HEK293 (cell line): ENCODE data around the gene C2orf72.

Experiments
- GLI2 ChIP-seq: fragments of 450-650 bp; formaldehyde crosslinking; IDR thresholded peaks from 2 replicates; pipeline ENCODE4; 2017; ENCODE audit warnings: missing biosample characterization, missing genetic modification characterization, low read depth, borderline replicate concordance
- KLF16 ChIP-seq: fragments of 450-650 bp; formaldehyde crosslinking; IDR thresholded peaks from 2 replicates; pipeline ENCODE4 v1.5.1; 2017; ENCODE audit warnings: missing biosample characterization, missing genetic modification characterization
- KLF8 ChIP-seq: fragments of 450-650 bp; formaldehyde crosslinking; IDR thresholded peaks from 2 replicates; pipeline ENCODE4 v1.5.1; 2016; ENCODE audit warnings: missing biosample characterization, missing genetic modification characterization
- OVOL3 ChIP-seq: fragments of 450-650 bp; formaldehyde crosslinking; IDR thresholded peaks from 2 replicates; pipeline ENCODE4 v1.5.1; 2016; ENCODE audit warnings: missing biosample characterization, missing genetic modification characterization
- SP3 ChIP-seq: fragments of 450-650 bp; formaldehyde crosslinking; IDR thresholded peaks from 2 replicates; pipeline ENCODE4 v1.5.1; 2016; ENCODE audit warnings: missing biosample characterization, missing genetic modification characterization
- SP7 ChIP-seq: fragments of 450-650 bp; formaldehyde crosslinking; IDR thresholded peaks from 2 replicates; pipeline ENCODE4 v1.5.1; 2016; ENCODE audit warnings: missing biosample characterization, missing genetic modification characterization
- TRIM28 ChIP-seq: IDR thresholded peaks from 2 replicates; pipeline ENCODE4 v1.6.1; 2011; ENCODE audit warnings: low read length, control low read depth, borderline replicate concordance
- ZBTB20 ChIP-seq: fragments of 450-650 bp; formaldehyde crosslinking; IDR thresholded peaks from 2 replicates; pipeline ENCODE4 v1.5.1; 2016; ENCODE audit warnings: missing biosample characterization, missing genetic modification characterization
- ZBTB48 ChIP-seq: fragments of 450-650 bp; formaldehyde crosslinking; IDR thresholded peaks from 2 replicates; pipeline ENCODE4 v1.5.1; 2016; ENCODE audit warnings: missing biosample characterization, missing genetic modification characterization
- ZBTB8A ChIP-seq: fragments of 450-650 bp; formaldehyde crosslinking; IDR thresholded peaks from 2 replicates; pipeline ENCODE4 v1.5.1; 2016; ENCODE audit warnings: missing biosample characterization, missing genetic modification characterization
- ZEB2 ChIP-seq: fragments of 450-650 bp; formaldehyde crosslinking; IDR thresholded peaks from 2 replicates; pipeline ENCODE4 v1.5.1; 2016; ENCODE audit warnings: missing biosample characterization, missing genetic modification characterization
- ZFHX2 ChIP-seq: fragments of 450-650 bp; formaldehyde crosslinking; conservative IDR thresholded peaks from 2 replicates; pipeline ENCODE4 v1.5.1; 2016; ENCODE audit warnings: missing biosample characterization, missing genetic modification characterization
- ZFP41 ChIP-seq: fragments of 450-650 bp; formaldehyde crosslinking; IDR thresholded peaks from 2 replicates; pipeline ENCODE4 v1.5.1; 2016; ENCODE audit warnings: missing biosample characterization, missing genetic modification characterization, borderline replicate concordance
- ZIC2 ChIP-seq: fragments of 450-650 bp; formaldehyde crosslinking; IDR thresholded peaks from 2 replicates; pipeline ENCODE4 v1.5.1; 2016; ENCODE audit warnings: missing biosample characterization, missing genetic modification characterization
- ZNF112 ChIP-seq: fragments of 450-650 bp; formaldehyde crosslinking; IDR thresholded peaks from 2 replicates; pipeline ENCODE4 v1.5.0; 2017; ENCODE audit warnings: missing biosample characterization, missing genetic modification characterization
- ZNF133 ChIP-seq: fragments of 450-650 bp; formaldehyde crosslinking; IDR thresholded peaks from 2 replicates; pipeline ENCODE4 v1.5.1; 2016; ENCODE audit warnings: missing biosample characterization, missing genetic modification characterization
- ZNF138 ChIP-seq: fragments of 450-650 bp; formaldehyde crosslinking; IDR thresholded peaks from 2 replicates; pipeline ENCODE4 v1.5.1; 2016; ENCODE audit warnings: missing biosample characterization, missing genetic modification characterization, borderline replicate concordance
- ZNF335 ChIP-seq: fragments of 450-650 bp; formaldehyde crosslinking; conservative IDR thresholded peaks from 2 replicates; pipeline ENCODE4 v1.5.1; 2016; ENCODE audit warnings: missing biosample characterization, missing genetic modification characterization
- ZNF341 ChIP-seq: fragments of 450-650 bp; formaldehyde crosslinking; IDR thresholded peaks from 2 replicates; pipeline ENCODE4; 2016; ENCODE audit warnings: low read depth, missing biosample characterization, missing genetic modification characterization
- ZNF426 ChIP-seq: fragments of 450-650 bp; formaldehyde crosslinking; IDR thresholded peaks from 2 replicates; pipeline ENCODE4 v1.5.1; 2017; ENCODE audit warnings: missing biosample characterization, missing genetic modification characterization, mild to moderate bottlenecking, inconsistent platforms, moderate library complexity
- ZNF501 ChIP-seq: fragments of 450-650 bp; formaldehyde crosslinking; IDR thresholded peaks from 2 replicates; pipeline ENCODE4 v1.5.1; 2016; ENCODE audit warnings: missing biosample characterization, missing genetic modification characterization
- ZNF514 ChIP-seq: fragments of 450-650 bp; formaldehyde crosslinking; IDR thresholded peaks from 2 replicates; pipeline ENCODE4 v1.5.1; 2016; ENCODE audit warnings: missing biosample characterization, missing genetic modification characterization
- ZNF521 ChIP-seq: fragments of 450-650 bp; formaldehyde crosslinking; IDR thresholded peaks from 2 replicates; pipeline ENCODE4 v1.5.1; 2017; ENCODE audit warnings: missing biosample characterization, mild to moderate bottlenecking, missing genetic modification characterization
- ZNF548 ChIP-seq: fragments of 450-650 bp; formaldehyde crosslinking; IDR thresholded peaks from 2 replicates; pipeline ENCODE4 v1.5.1; 2016; ENCODE audit warnings: missing biosample characterization, missing genetic modification characterization
- ZNF555 ChIP-seq: fragments of 450-650 bp; formaldehyde crosslinking; conservative IDR thresholded peaks from 2 replicates; pipeline ENCODE4 v1.5.1; 2017; ENCODE audit warnings: missing biosample characterization, mild to moderate bottlenecking, missing genetic modification characterization, inconsistent platforms
- ZNF600 ChIP-seq: fragments of 450-650 bp; formaldehyde crosslinking; IDR thresholded peaks from 2 replicates; pipeline ENCODE4 v1.5.1; 2016; ENCODE audit warnings: missing biosample characterization, missing genetic modification characterization
- ZNF629 ChIP-seq: fragments of 450-650 bp; formaldehyde crosslinking; IDR thresholded peaks from 2 replicates; pipeline ENCODE4 v1.5.1; 2017; ENCODE audit warnings: missing biosample characterization, missing genetic modification characterization
- ZNF660 ChIP-seq: fragments of 450-650 bp; IDR thresholded peaks from 2 replicates; pipeline ENCODE4 v1.5.1; 2018; ENCODE audit warnings: missing biosample characterization, mild to moderate bottlenecking, missing genetic modification characterization
- ZNF664 ChIP-seq: fragments of 450-650 bp; formaldehyde crosslinking; IDR thresholded peaks from 2 replicates; pipeline ENCODE4 v1.5.1; 2016; ENCODE audit warnings: missing biosample characterization, missing genetic modification characterization
- ZNF701 ChIP-seq: fragments of 450-650 bp; formaldehyde crosslinking; IDR thresholded peaks from 2 replicates; pipeline ENCODE4 v1.5.1; 2016; ENCODE audit warnings: missing biosample characterization, missing genetic modification characterization
- ZNF76 ChIP-seq: fragments of 450-650 bp; formaldehyde crosslinking; IDR thresholded peaks from 2 replicates; pipeline ENCODE4; 2016; ENCODE audit warnings: low read depth, missing biosample characterization, missing genetic modification characterization, borderline replicate concordance
- ZXDB ChIP-seq: fragments of 450-650 bp; formaldehyde crosslinking; IDR thresholded peaks from 2 replicates; pipeline ENCODE4 v1.5.1; 2016; ENCODE audit warnings: missing biosample characterization, missing genetic modification characterization
- TF ChIP-seq, protein P1 (sequence below): fragments of 450-650 bp; formaldehyde crosslinking; optimal IDR thresholded peaks from 2 replicates; pipeline ENCODE3; 2016; ENCODE audit warnings: missing biosample characterization, mild to moderate bottlenecking, missing genetic modification characterization
- TF ChIP-seq, protein P2 (sequence below): fragments of 450-650 bp; formaldehyde crosslinking; IDR thresholded peaks from 2 replicates; pipeline ENCODE4 v1.5.1; 2017; ENCODE audit warnings: missing biosample characterization, missing genetic modification characterization
- TF ChIP-seq, protein P3 (sequence below): fragments of 450-650 bp; formaldehyde crosslinking; IDR thresholded peaks from 2 replicates; pipeline ENCODE4 v1.5.1; 2016; ENCODE audit warnings: missing biosample characterization, missing genetic modification characterization

The C2orf72 gene

DNA sequence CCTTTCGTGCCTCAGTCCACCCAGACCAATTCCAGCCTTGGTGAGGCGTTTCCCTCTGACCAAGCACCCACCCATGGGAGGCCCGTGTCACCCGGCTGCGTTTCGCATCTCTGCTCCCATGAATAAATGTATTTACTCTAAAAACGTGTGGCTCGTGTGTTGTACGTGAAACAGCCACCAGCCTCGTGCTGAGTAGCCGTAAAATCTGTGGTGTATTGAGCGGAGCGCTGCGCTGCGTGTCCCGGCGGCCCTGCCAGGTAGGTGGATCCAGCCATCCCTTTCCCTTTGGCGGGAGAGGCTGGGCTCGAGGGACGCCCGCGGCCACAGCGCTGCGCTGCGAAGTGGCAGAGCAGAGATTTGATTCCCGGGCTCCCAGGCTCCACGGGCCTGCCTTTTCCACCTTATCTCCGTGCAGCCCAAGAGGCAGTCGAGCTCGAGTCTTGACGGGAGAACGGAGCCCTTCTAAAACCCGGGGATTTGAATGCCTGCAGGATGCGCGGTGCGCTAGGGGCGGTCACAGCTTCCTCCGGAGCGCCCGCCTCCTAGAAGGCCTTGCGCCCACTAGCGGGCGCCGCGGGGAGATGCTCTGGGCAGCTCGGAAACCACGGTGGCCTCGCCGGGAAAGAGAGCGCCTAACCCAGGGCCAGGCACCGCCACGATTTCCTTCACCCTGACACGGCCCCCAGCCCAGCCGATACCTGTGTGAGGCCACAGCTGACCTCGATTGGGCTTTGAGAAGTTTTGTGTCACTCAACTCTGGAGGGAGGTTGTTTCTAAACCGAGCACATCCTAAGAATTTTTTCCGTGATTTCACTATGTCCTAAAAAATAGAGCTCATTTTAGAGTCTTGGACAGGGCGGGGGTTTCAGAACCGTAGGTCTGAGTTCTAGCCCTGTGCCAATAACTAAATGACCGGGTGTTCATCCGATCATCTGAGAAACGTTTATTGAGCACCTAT, 15.4 kb downstream of the C2orf72 start (continued):
- peak; percentile 37; the same call in 1 of the 2 replicates for TF ChIP-seq KLF8 (tag by site-specific recombination)
- TF ChIP-seq ZNF548 (tag by site-specific recombination) = no peak
- TF ChIP-seq SP7 = peak; percentile 51; the same call in 1 of the 2 replicates
- no peak for TF ChIP-seq ZFP41 (tag by site-specific recombination)
- TF ChIP-seq ZNF335 = peak; percentile 38; the same call in 1 of the 2 replicates
- TF ChIP-seq ZNF664 (tag by site-specific recombination) = peak; percentile 71
- 0 out of 2 replicates have a peak, but pooled peaks have one; percentile 28 for TF ChIP-seq ZNF629 (tag by site-specific recombination)
- TF ChIP-seq ZNF555 (tag by site-specific recombination) = no peak
- peak; percentile 88 for TF ChIP-seq ZBTB20
- TF ChIP-seq OVOL3 (tag by site-specific recombination) = no peak
- TF ChIP-seq, protein P1, sequence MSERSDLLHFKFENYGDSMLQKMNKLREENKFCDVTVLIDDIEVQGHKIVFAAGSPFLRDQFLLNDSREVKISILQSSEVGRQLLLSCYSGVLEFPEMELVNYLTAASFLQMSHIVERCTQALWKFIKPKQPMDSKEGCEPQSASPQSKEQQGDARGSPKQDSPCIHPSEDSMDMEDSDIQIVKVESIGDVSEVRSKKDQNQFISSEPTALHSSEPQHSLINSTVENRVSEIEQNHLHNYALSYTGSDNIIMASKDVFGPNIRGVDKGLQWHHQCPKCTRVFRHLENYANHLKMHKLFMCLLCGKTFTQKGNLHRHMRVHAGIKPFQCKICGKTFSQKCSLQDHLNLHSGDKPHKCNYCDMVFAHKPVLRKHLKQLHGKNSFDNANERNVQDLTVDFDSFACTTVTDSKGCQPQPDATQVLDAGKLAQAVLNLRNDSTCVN (tag by site-specific recombination) = peak; percentile 66
- peak; percentile 55; the same call in 1 of the 2 replicates for TF ChIP-seq ZNF501 (tag by site-specific recombination)
- no peak for TF ChIP-seq ZNF133 (tag by site-specific recombination)
- TF ChIP-seq ZNF138 = no peak
- TF ChIP-seq ZNF660 = no peak; the same call in none of the 2 replicates
- TF ChIP-seq ZNF600 = no peak; the same call in 1 of the 2 replicates
- no peak for TF ChIP-seq ZNF76
- TF ChIP-seq, protein P2, sequence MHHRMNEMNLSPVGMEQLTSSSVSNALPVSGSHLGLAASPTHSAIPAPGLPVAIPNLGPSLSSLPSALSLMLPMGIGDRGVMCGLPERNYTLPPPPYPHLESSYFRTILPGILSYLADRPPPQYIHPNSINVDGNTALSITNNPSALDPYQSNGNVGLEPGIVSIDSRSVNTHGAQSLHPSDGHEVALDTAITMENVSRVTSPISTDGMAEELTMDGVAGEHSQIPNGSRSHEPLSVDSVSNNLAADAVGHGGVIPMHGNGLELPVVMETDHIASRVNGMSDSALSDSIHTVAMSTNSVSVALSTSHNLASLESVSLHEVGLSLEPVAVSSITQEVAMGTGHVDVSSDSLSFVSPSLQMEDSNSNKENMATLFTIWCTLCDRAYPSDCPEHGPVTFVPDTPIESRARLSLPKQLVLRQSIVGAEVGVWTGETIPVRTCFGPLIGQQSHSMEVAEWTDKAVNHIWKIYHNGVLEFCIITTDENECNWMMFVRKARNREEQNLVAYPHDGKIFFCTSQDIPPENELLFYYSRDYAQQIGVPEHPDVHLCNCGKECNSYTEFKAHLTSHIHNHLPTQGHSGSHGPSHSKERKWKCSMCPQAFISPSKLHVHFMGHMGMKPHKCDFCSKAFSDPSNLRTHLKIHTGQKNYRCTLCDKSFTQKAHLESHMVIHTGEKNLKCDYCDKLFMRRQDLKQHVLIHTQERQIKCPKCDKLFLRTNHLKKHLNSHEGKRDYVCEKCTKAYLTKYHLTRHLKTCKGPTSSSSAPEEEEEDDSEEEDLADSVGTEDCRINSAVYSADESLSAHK (tag by site-specific recombination) = no peak
- TF ChIP-seq SP3 = peak; percentile 47
- TF ChIP-seq ZFHX2 (tag by site-specific recombination) = no peak
- peak; percentile 64 for TF ChIP-seq ZXDB
- TF ChIP-seq ZIC2 (tag by site-specific recombination) = peak; percentile 39; the same call in 1 of the 2 replicates
- peak; percentile 99 for TF ChIP-seq ZBTB8A (tag by site-specific recombination)
- no peak for TF ChIP-seq ZNF521 (tag by site-specific recombination)
- TF ChIP-seq ZNF514 = no peak
- peak; percentile 50; the same call in 1 of the 2 replicates for TF ChIP-seq KLF16 (tag by site-specific recombination)
- peak; percentile 61; the same call in 1 of the 2 replicates for TF ChIP-seq ZEB2
- TF ChIP-seq ZNF426 (tag by site-specific recombination) = no peak
- TF ChIP-seq TRIM28 = peak; percentile 74; the same call in 1 of the 2 replicates
- TF ChIP-seq ZNF701 (tag by site-specific recombination) = no peak
- TF ChIP-seq ZNF112 (tag by site-specific recombination) = no peak
- no peak for TF ChIP-seq GLI2 (tag by site-specific recombination)
- TF ChIP-seq, protein P3, sequence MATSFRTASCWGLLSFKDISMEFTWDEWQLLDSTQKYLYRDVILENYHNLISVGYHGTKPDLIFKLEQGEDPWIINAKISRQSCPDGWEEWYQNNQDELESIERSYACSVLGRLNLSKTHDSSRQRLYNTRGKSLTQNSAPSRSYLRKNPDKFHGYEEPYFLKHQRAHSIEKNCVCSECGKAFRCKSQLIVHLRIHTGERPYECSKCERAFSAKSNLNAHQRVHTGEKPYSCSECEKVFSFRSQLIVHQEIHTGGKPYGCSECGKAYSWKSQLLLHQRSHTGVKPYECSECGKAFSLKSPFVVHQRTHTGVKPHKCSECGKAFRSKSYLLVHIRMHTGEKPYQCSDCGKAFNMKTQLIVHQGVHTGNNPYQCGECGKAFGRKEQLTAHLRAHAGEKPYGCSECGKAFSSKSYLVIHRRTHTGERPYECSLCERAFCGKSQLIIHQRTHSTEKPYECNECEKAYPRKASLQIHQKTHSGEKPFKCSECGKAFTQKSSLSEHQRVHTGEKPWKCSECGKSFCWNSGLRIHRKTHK = no peak
- TF ChIP-seq ZNF341 (tag by site-specific recombination) = no peak
- TF ChIP-seq ZBTB48 (tag by site-specific recombination) = peak; percentile 54; the same call in 1 of the 2 replicates
